Kidney epithelial cell (primary cell): ENCODE results near the gene SGF29. TPM values are rescaled to one million over a fixed set of nuclear protein-coding genes. Genes with fewer than 3 reads are reported as not detected.
"Not testable (repeated sequence)": the region's sequence is repeated elsewhere in the genome, so short reads cannot be mapped to it uniquely, and the experiment has no call there.

Experiments used
- DNase-seq: peaks from one replicate; pipeline ENCODE4 v3.0.0-alpha.2; 2010; ENCODE audit warnings: low read depth
- H3K27me3 ChIP-seq: 2 replicates; pipeline ENCODE4 v1.6.0; 2011; ENCODE audit warnings: low read length; ENCODE audit not compliant: control insufficient read depth, insufficient read depth
- H3K36me3 ChIP-seq: 2 replicates; pipeline ENCODE4 v1.5.1; 2011; ENCODE audit warnings: low read length; ENCODE audit not compliant: control insufficient read depth, insufficient read depth
- H3K4me3 ChIP-seq: 2 replicates; pipeline ENCODE4 v1.5.1; 2011; ENCODE audit warnings: low read depth, mild to moderate bottlenecking, control low read depth, low read length
- total RNA-seq: library from RNA; depleted of rRNA; stranded (reverse); fragments of >200 nt; gene quantifications from 2 replicates; pipeline ENCODE4 v1.2.3, GENCODE V29; 2015

The SGF29 gene
- total RNA-seq, 1 donor from 2014 or later = 32.5 TPM

- H3K36me3 ChIP-seq, DNase-seq: not testable (repeated sequence)
Observed at GRCh38 chr16:28639959-28640358, 86.2 kb downstream of the SGF29 start.

More at GRCh38 chr16:28639959-28640358, 86.2 kb downstream of the SGF29 start:
- not testable (repeated sequence) for H3K27me3 ChIP-seq, H3K4me3 ChIP-seq

Other genes starting within 250 kb of the SGF29 start
- gene NPIPB6, start 190.4 kb upstream of the SGF29 start, total RNA-seq = not detected in 2 replicates
- gene EIF3CL, start 150.1 kb upstream of the SGF29 start, total RNA-seq = 180 and 310 TPM in 2 replicates
- gene NPIPB7, start 81.6 kb upstream of the SGF29 start, total RNA-seq = not detected in 2 replicates
- 30.3 and 41.5 TPM in 2 replicates for gene CLN3, start 61.8 kb upstream of the SGF29 start, total RNA-seq
- 0.21 TPM in 2 replicates for gene APOBR, start 59.3 kb upstream of the SGF29 start, total RNA-seq
- gene IL27, start 47.1 kb upstream of the SGF29 start, total RNA-seq = not detected in 2 replicates
- 0.55 and 0.63 TPM in 2 replicates for gene NUPR1, start 14.9 kb upstream of the SGF29 start, total RNA-seq
- 0.13 and 0.27 TPM in 2 replicates for gene SULT1A2, start 43.1 kb downstream of the SGF29 start, total RNA-seq
- 3.1 and 3.3 TPM in 2 replicates for gene SULT1A1, start 56.1 kb downstream of the SGF29 start, total RNA-seq
- gene NPIPB8, start 84.1 kb downstream of the SGF29 start, total RNA-seq = not detected in 2 replicates
- 322 and 386 TPM in 2 replicates for gene EIF3C, start 157.5 kb downstream of the SGF29 start, total RNA-seq
- gene NPIPB9, start 197.9 kb downstream of the SGF29 start, total RNA-seq = 0.68 and 2.7 TPM in 2 replicates